GM12878 (cell line): ENCODE data around the gene SMPD1.

Experiments
- CTCF ChIP-seq, 3 experiments: IDR thresholded peaks in 2 of 3; conservative IDR thresholded peaks in 1 of 3; 2 replicates each; pipeline ENCODE4 v1.5.1; 2011; ENCODE audit warnings: low read depth in 3 of 3, low read length in 3 of 3, mild to moderate bottlenecking in 3 of 3, control low read depth in 2 of 3, moderate library complexity in 2 of 3, inconsistent platforms in 1 of 3, mixed read lengths in 1 of 3; ENCODE audit not compliant: control insufficient read depth in 2 of 3, insufficient read depth in 1 of 3; ENCODE audit errors: extremely low read depth in 1 of 3
- PAX5 ChIP-seq: IDR thresholded peaks from 2 replicates; pipeline ENCODE4 v1.6.1; 2011; ENCODE audit warnings: low read depth, low read length, borderline replicate concordance
- PML ChIP-seq: IDR thresholded peaks from 2 replicates; pipeline ENCODE4 v1.6.1; 2012; ENCODE audit warnings: low read length, inconsistent platforms
- RAD21 ChIP-seq: IDR thresholded peaks from 2 replicates; pipeline ENCODE4 v1.6.1; 2011; ENCODE audit warnings: mild to moderate bottlenecking, low read depth, low read length, moderate library complexity; ENCODE audit not compliant: insufficient read depth
- RFX5 ChIP-seq: IDR thresholded peaks from 2 replicates; pipeline ENCODE4 v1.6.1; 2011; ENCODE audit warnings: low read depth, low read length, improper control_type of control experiment
- TARDBP ChIP-seq: IDR thresholded peaks from 2 replicates; pipeline ENCODE4 v1.6.1; 2016; ENCODE audit warnings: borderline replicate concordance
- ZBED1 ChIP-seq: IDR thresholded peaks from 2 replicates; pipeline ENCODE4 v1.6.1; 2016; ENCODE audit warnings: borderline replicate concordance
- ZNF24 ChIP-seq: fragments of 450-650 bp; IDR thresholded peaks from 2 replicates; pipeline ENCODE4 v1.6.1; 2017; ENCODE audit warnings: antibody characterized with exemption, mild to moderate bottlenecking

GRCh38 chr11:6393989-6394670, 3.9 kb downstream of the SMPD1 start:
- TF ChIP-seq RFX5 (no peak), PAX5 (no peak), CTCF (IDR thresholded peaks at IDR 0.05 in 2 of 3, conservative IDR thresholded peaks at IDR 0.05 in 1 of 3; ENCODE audit: control insufficient read depth in 2 of 3, extremely low read depth in 1 of 3, insufficient read depth in 1 of 3, low read depth in 3 of 3, low read length in 3 of 3) (no peak), ZBED1 (no peak), PML (no peak), ZNF24 (no peak), TARDBP (no peak), RAD21 (no peak)
